COLO668 (cell line): Measurements from ENCODE around the gene RIMS4.

Source experiments
- DNase-seq: peaks from one replicate; lab custom pipeline; 2025; ENCODE audit not compliant: unreplicated experiment; lab: John Stamatoyannopoulos, UW

Gene RIMS4

DNA sequence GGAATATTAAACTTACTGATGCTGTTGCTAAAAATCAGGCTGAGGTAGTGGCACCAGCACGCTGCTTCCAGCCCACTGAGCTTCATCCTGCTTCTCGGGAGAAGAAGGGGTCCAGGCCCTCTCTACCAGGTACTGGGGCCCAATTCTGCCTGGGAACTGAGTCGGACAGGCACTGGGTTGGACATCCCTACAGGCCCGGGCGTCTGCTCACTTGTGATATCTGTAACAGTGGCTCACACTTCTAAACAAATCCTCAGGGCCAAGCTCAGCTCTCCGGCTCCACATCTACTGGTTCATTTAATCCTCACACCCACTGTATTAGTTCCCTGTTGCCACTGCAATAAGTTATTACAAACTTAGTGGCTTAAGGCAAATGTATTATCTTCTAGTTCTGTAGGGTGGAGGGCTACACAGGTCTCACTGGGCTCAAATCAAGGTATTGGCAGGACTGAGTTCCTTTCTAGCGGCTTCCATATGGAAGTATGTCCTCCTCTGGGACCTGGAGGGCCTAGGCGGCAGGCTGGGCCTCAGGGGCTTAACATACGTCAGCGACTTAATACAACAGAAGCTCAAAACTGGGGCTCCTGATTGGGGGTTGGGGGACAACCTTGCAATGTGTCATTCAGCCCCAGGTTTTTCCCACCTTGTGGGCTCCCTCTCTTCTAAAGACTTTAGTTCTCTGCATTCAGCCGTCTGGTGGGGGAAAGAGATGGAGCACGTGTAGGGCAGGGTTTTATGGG, 66.3 kb downstream of the RIMS4 start:
- no peak for DNase-seq

DNA sequence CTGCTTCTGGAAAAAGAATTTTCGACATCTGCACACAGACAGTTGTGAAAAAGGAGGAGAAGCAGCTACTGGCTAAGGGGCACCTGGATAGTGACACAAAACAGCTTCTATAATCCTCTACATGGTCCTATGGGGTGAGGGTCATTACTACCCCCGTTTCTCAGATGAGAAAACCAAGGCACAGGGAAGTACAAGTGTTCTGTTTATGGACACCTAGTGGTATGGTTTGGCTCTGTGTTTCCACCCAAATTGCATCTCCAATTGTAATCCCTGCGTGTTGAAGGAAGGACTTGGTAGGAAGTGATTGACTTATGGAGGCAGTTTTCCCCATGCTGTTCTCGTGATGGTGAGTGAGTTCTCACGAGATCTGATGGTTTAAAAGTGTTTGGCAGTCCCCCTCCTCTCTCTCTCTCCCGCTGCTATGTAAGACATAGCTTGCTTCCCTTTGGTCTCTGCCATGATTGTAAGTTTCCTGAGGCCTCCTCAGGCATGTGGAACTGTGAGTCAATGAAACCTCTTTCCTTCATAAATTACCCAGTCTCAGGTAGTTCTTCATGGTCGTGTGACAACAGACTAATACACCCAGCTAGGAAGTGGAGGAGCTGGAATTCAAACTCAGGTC, 67.2 kb downstream of the RIMS4 start:
- DNase-seq: no peak

DNA sequence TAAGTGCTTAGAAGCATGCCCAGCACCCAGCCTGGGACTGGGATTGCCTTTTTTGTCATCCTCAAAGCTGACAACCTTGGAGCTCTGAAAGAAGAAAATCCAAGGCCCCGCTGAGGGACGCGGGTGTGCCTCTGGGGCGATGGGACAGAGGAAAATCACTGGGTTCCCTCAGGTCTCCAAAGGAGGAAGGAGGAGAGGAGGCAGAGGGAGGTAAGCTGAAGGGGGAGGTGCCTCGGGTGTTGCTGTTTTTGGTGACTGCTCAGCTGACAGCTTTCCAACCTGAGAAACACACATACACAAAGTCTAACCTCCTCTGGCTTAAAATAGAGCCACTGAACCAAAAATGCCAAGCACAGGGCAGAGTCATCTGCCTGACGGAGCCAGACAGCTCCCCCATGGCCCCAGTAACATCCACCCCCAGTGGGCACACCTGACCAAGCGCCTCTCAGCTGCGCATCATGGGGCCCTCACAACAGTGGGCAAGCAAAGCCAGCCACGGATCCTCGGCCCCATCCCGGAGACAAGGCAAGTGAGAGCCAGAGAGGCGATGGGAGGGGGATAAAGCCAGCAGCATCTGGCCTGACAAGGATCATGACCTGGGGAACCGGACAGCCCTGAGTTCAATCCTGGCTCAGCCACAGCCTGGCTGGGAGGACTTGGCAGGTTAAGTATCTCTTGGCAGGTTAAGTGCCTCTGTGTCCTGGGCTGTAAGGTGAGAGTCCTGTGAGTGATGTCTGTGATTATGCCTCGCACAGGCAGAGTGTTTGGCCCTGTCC, 67.9 kb downstream of the RIMS4 start:
- no peak for DNase-seq

DNA sequence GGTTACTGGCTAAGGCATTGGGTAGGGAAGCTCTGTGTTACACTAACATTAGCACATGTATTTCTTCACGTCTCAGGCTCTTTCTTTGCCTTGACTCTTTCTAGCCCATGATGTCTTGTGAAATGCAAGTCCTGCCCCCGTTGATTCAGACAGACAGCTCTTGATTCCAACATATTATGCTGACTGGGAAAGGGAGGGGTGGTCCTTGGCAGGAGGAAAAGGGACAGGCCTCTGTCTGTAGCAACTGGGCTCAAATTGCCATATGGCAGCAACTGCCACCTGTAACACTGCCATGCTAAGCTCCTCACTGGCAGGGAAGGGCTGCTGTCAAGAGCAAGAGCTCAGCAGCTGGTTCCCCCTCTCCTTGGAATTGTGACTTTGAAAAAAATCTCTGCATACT, 70.4 kb downstream of the RIMS4 start:
- DNase-seq: no peak

DNA sequence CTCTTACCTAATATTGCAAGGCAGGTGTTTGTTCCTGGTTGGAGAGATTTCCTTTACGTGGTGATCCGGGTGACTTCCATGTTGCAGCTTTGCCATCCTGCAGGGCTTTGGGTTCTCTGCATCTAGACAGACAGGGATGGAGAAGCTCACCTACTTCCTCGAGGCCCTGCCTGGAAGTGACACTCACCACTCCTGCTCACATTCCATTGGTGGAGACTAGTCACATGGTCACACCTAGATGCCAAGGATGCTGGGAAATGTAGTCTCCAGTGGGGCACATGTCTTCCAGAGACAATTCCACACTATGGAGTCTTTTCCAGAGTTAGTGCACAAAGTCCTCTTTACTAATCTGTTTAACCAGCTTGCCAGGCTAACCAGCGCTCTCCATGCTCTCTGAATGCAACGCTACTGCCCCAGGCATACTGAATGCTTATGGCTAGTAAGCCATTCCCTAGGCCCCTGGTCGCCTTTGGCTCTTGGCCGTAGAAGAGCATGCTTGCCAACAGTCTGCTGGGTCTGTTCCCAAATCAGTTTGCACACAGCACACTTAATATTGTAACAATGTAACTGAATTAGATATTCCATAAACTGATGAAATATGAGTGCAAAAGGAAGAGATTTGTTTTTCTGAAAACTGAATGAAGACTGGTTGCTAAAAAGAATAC, 71.4 kb downstream of the RIMS4 start:
- peak; percentile 65 for DNase-seq

DNA sequence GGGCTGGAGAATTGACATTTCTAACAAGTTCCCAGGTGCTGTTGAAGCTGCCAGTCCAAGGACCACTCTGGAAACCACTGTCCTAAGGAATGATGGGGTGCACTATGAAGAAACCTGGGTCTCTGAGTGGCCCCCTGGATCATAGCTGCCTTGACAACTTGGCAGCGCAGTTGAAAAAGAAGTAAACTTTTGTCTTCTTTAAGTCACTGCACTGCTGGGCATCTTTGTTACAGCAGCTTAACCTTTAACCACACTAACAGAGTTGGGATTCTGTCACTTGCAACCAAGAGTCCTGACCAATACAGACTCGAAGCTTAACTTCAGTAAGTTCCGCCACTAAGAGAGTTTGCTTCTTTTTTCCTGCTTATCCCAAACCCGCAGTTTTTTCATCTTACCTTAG, 73.2 kb downstream of the RIMS4 start:
- DNase-seq: no peak

DNA sequence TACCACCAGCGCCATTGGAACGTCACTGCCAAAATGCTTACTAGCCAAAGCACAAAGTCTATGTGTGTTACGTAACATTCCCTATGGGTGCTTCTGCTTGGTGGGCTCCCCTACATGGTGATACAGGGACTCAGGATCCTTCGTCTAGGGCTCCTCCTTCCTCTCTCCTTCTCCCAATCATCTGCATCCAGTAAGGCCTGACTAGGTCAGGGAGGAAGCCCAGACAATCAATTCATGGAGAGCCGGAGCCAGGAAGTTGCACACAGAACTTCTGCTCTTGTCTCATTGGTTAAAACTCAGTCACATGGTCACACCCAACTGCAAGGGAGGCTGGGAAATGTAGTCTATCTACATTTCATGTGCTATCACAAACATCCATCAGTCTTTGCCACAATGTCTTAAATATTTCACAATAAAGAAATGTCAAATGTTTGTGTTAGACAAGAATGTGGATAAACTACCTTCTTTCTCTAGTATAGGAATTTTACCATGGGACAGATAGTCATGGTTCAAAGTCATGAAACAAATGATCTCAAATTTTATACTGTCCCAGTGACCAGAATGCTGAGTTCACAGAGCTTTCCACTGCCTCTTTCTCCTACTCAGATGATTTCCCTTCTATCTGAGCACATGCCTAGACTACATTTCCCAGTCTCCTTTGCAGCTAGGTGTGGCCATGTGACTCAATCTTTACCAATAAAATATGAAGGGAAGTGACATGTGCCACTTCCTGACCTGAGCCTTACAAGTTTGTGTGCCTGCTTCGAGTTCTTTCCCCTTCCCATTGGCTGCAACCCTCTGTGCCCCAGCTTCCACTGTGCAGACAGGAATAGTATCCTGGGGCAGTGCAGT, 74.0 kb downstream of the RIMS4 start:
- DNase-seq: no peak

DNA sequence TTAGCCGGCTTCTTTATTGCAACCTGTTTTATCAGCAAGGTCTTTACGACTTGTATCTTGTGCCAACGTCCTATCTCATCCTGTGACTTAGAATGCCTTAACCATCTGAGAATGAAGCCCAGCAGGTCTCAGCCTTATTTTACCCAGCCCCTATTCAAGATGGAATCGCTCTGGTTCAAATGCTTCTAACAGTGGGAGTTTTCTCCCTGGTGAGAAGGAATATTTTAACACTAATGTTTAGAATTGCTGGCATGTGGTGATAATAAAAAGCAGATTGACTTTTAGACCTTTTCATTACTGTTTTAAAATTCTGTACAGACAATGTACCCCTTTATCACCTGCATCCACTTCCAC, 74.6 kb downstream of the RIMS4 start:
- DNase-seq: no peak

DNA sequence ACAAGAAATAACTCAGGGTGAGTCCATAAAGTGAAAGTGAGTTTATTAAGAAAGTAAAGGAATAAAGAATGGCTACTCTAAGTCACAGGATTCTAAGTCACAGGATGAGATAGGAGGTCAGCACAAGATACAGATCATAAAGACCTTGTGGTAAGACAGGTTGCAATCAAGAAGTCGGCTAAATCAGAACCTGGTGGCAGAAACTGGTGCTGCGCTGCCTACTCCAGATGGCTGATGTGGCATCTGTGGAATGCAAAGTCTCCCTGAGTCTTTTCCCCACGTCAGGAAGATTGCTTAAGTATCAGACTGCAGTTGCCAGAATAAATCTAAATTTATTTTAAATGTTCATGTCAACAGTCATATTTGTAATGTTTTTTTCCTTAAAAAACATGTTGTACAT, 75.4 kb downstream of the RIMS4 start:
- no peak for DNase-seq

DNA sequence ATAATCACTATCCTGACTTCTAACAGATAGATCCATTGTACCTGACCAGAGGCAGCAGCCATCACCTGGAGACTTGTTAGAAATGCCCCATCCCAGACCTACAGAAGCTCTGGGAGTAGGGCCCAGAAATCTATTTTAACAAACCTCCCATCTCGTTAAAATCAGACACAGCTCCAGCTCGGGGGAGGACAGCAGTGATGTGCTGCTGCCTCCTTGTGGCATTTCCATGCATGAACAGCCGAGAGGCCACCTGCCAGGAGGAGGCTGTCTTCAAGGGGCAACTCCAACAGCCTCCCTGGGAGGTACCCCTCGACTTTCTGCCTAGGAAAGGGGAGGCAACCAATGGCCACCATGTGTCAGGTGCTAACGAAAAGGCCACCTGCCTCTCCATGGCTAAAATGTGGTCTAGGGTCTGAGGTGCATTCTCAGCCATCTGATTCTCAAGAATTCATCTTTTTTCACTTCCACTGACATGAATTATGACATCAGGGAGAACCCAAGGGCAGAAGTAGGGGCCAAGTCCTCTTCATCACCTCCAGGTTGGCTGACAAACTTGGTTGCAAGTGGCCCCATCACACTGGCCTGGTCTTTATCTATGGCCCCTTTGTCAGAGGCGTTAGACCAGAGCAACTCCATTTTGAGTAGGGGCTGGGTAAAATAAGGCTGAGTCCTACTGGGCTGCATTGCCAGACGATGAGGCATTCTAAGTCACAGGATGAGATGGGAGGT, 76.8 kb downstream of the RIMS4 start:
- DNase-seq: peak; percentile 24

DNA sequence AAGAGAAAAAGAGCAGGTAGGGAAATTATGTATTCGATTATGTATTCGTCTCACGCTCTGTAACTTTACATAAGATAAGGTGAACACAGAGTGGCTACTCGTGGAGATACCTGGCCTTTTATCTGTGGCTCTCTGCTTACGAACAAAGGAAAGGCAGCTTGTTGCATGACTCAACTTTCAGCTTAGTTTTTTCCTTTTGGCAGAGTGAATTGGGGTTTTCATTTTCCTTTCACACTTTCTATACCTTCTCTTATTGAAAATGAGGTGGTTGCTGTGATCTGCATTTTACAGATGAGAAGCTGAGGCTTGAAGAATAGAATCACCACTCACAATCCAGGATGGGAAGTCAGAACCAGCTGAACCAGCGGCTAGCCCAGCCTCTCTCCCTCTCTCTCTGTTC, 78.0 kb downstream of the RIMS4 start:
- no peak for DNase-seq

DNA sequence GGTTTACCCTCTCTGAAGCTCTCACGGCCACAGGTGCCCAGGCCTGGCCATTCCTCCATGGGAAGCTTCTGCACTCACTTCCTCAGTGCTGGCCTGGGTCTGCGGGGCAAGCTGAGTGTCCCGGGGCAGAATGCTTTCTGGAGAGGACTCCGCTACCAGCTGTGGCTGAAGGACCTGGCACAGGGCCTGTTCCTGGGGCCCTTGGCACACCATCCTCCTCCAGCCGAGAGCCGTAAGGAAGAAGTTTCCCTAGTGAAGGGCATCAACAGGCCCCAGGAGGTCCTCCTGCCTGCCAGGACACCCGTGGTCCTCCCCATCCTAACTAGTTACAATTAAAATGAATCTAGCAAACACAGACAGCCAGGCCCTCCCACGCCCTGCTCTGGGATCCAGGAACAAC, 78.7 kb downstream of the RIMS4 start:
- DNase-seq: no peak

DNA sequence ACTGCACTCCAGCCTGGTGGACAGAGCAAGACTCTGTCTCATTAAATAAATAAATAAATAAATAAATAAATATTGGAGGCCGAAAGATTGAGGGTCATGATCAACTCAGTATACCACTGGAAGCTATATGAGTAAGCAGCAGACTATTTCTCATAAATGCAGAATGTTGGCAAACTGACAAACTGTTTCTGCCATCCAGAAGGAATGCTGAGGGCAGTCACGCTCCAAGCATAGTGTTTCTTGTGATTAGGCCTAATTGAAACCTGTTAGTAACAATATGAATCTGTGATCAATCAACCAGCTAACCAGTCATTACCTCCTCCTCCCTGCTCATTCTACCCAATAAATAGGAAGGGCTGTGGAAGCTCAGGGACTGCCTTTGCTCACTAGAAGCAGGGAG, 79.9 kb downstream of the RIMS4 start:
- DNase-seq: no peak

DNA sequence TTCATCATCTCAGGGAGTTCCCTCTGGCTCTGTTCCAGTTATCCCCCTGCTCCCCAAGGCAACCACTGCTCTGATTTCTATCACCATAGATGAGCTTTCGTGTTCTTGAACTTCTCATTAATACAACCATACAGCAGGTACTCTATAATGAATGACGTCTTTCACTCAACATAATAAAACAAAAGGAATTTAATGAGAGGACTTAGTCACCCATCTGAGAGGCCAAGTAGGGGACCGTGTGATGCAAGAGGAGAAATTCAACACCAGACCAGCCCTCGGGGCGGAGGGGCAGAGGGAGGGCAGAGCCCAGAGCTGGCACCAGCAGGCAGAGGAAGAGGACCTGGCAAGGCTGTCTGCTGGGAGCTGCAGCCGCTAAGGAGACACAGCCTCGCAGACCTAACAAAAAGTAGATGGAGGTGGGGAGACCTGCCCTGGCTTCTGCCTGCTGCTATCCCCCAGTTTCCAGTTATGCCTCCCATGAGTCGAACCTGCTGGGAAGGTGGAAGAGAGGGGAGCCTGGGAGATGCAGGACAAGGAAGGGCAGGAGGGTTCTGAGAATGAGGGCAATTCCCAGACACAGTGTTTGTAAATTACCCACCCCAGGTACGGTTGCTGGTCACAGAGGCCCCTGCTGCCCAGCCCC, 81.4 kb downstream of the RIMS4 start:
- peak; percentile 65 for DNase-seq

DNA sequence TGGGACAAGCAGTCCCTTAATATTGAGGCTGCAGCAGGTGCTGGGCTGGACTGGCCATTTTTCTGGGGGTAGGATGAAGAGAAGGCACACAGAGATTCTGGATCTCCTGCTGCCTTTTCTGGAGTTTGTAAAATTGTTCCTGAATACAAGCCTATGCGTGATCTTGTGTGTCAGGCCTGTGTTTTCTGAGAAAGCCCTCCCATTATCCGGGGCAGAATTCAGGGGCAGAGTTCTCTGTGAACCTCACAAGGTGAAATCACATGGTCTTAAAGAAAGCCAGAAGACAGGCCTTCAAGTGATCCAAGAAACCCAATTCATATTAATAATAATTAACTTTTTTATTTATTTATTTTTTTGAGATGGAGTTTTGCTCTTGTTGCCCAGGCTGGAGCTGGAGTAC, 82.7 kb downstream of the RIMS4 start:
- no peak for DNase-seq

DNA sequence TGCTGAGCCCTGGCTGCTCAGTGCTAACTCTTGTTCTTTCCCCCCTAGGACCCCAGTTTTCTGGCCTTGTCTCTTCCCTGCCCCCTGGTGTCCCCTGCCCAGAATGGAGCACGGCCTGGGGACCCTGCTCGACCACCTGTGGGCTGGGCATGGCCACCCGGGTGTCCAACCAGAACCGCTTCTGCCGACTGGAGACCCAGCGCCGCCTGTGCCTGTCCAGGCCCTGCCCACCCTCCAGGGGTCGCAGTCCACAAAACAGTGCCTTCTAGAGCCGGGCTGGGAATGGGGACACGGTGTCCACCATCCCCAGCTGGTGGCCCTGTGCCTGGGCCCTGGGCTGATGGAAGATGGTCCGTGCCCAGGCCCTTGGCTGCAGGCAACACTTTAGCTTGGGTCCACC, 83.3 kb downstream of the RIMS4 start:
- DNase-seq: no peak

DNA sequence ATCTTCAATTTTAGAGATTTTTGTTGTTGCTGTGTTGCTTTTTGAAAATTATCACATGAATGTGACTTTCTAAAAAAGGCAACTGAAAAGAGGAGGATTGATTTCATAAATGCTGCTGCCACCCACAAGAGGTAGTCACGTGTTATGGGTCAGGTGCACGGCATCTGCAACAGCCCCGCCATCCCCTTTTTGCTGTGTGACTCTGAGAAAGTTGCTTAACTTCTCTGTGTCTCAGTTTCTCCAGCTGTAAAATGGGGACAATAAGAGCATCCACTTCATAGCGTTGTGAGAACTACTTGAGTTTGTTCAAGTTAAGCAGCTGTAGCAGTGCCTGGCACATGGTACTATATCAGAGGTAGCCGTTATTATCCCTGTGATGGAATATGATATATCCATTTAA, 84.5 kb downstream of the RIMS4 start:
- no peak for DNase-seq

DNA sequence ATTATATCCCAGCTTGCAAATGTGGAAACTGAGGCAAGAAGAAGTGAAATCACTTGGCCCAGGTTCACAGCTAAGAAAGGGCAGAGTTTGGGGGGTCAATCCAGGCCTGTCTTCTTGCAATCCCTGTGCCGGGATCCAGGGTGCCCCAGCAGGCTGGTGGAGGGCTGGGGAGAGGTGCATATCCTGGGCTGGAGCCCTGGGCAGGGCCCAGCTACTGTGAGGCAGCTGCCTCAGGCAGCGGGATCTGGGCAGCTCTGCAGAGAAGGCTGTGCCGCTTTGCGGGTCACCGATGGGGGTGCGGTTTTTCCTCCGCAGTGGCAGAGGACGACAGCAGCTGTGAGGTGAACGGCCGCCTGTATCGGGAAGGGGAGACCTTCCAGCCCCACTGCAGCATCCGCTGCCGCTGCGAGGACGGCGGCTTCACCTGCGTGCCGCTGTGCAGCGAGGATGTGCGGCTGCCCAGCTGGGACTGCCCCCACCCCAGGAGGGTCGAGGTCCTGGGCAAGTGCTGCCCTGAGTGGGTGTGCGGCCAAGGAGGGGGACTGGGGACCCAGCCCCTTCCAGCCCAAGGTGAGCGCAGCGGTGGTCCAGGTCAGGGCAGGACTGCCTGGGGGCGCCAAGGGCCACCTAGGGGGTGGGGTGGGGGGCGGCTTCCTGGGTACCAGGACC, 85.8 kb downstream of the RIMS4 start:
- DNase-seq: no peak

DNA sequence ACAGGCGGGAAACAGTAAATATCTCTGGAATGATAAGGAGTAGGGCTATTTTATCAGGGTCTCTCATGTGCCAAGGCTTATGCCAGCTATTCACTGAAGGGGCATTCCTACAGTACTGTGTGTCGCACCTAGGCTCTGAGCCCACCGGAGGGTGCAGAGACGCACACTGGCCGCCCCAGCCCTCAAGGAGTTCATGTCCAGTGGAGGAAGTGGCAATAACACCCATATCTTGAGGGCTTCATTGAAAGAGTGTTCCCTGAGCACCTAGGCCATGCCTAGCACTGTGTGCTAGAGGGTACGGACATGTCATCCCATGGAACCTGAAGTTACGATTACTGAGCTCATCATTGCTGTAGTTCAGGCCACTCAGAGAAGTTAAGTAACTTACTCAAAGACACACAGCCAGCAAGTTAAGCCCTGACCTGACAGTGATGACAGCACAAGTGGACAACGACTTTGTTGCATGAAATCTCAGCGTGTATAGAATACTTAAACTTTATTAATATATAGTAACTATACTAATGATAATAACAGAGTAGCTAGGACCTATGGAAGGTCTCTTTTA, 86.5 kb downstream of the RIMS4 start:
- no peak for DNase-seq
